Subcutaneous adipose tissue (tissue), 4 donors: Measurements from ENCODE around the gene UNK. TPM values are rescaled to one million over a fixed set of nuclear protein-coding genes. Genes with fewer than 3 reads are reported as not detected.

Source experiments
- total RNA-seq, 4 donors: library from RNA; depleted of rRNA; stranded (reverse); fragments of >200 nt; gene quantifications; one replicate each; pipeline ENCODE4 v1.1.0, GENCODE V29; 2016
- TF ChIP-seq, protein P1 (sequence below): fragments of 450-650 bp; IDR thresholded peaks from one replicate; pipeline ENCODE4 v1.5.1; 2016; ENCODE audit warnings: low read depth, mild to moderate bottlenecking, control low read depth, antibody characterized with exemption, moderate library complexity

UNK gene, protein sequence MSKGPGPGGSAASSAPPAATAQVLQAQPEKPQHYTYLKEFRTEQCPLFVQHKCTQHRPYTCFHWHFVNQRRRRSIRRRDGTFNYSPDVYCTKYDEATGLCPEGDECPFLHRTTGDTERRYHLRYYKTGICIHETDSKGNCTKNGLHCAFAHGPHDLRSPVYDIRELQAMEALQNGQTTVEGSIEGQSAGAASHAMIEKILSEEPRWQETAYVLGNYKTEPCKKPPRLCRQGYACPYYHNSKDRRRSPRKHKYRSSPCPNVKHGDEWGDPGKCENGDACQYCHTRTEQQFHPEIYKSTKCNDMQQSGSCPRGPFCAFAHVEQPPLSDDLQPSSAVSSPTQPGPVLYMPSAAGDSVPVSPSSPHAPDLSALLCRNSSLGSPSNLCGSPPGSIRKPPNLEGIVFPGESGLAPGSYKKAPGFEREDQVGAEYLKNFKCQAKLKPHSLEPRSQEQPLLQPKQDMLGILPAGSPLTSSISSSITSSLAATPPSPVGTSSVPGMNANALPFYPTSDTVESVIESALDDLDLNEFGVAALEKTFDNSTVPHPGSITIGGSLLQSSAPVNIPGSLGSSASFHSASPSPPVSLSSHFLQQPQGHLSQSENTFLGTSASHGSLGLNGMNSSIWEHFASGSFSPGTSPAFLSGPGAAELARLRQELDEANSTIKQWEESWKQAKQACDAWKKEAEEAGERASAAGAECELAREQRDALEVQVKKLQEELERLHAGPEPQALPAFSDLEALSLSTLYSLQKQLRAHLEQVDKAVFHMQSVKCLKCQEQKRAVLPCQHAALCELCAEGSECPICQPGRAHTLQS
- total RNA-seq: 10 to 100 TPM; 21.8 to 42.1 (median 29.7) TPM

DNA sequence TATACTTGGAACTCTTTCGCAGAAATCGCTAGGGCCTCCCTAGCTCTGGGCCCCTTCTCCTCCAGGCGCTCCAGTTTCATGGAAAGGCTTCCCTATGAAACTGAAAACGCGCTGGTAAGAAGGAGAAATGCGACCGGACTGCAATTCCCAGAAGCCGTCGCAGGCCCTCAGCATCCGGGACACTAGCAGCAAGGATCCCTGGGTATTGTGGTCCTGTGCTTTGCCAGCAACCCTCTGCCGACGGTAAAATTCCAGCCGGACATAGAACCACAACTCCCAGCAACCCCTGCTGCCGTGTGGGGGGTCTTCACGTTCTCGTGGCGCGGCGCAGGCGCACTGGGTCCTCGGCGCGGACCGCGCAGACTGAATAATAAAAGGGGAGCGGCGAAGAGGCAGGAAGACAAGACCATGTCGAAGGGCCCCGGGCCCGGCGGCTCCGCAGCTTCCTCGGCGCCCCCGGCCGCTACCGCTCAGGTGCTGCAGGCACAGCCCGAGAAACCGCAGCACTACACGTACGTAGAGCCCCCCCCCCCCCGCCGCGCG, at the start of gene UNK:
Gene UNK, plus strand, starts transcription at position 334 of the 543 bp plus-strand sequence. Its CDS starts 75 bp downstream, at position 409.
- TF ChIP-seq, protein P1, sequence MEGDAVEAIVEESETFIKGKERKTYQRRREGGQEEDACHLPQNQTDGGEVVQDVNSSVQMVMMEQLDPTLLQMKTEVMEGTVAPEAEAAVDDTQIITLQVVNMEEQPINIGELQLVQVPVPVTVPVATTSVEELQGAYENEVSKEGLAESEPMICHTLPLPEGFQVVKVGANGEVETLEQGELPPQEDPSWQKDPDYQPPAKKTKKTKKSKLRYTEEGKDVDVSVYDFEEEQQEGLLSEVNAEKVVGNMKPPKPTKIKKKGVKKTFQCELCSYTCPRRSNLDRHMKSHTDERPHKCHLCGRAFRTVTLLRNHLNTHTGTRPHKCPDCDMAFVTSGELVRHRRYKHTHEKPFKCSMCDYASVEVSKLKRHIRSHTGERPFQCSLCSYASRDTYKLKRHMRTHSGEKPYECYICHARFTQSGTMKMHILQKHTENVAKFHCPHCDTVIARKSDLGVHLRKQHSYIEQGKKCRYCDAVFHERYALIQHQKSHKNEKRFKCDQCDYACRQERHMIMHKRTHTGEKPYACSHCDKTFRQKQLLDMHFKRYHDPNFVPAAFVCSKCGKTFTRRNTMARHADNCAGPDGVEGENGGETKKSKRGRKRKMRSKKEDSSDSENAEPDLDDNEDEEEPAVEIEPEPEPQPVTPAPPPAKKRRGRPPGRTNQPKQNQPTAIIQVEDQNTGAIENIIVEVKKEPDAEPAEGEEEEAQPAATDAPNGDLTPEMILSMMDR: peak; percentile 65

DNA sequence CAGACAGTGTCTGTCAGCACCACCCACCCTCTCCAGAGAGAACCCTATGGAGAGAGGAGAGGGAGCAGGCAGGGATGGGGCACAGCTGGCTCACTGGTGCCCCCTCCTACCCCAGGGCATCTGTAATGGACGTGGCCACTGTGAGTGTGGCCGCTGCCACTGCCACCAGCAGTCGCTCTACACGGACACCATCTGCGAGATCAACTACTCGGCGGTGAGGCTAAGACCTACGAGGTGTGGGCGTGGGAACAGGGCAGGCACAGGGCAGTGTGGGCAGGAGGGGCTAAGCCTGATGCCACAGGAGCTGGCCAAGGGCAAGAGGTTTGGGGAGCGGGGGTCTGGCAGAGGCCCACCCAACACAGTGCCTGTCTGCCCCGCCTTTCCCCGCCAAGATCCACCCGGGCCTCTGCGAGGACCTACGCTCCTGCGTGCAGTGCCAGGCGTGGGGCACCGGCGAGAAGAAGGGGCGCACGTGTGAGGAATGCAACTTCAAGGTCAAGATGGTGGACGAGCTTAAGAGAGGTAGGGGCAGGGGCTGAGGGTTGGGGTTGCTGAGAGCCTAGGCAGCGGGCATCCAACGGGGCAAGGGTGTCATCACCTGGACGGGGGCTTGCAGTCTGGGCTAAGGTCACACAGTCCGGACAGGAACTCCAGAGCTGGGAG, 48.3 kb upstream of the UNK start:
- TF ChIP-seq, protein P1: no peak

DNA sequence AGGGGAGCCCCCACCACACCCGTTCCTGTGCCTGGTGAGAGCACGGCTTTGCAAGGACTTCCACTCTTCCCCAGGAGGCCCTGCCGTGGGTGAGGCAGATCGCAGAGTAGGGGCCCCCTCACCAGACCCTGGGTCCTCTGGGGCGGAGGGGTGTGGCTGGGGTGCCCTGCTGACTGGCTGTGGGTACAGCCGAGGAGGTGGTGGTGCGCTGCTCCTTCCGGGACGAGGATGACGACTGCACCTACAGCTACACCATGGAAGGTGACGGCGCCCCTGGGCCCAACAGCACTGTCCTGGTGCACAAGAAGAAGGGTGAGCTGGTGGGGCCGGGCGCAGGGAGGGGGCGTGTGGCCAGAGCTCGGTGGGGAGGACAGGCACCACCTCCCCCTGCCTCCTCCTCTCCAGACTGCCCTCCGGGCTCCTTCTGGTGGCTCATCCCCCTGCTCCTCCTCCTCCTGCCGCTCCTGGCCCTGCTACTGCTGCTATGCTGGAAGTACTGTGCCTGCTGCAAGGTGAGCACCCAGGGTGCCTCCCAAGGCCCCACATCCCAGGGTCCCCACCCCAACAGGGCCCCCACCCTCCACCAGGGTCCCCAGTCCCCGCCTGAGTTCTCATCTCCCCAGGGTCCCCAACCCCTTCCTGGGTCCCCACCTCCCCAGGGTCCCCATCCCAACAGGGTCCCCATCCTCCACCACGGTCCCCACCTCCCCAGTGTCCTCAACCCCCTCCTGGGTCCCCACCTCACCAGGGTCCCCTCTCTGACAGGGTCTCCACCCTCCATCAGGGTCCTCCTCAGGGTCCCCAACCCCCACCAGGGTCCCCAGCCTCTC, 47.3 kb upstream of the UNK start:
- TF ChIP-seq, protein P1: no peak

DNA sequence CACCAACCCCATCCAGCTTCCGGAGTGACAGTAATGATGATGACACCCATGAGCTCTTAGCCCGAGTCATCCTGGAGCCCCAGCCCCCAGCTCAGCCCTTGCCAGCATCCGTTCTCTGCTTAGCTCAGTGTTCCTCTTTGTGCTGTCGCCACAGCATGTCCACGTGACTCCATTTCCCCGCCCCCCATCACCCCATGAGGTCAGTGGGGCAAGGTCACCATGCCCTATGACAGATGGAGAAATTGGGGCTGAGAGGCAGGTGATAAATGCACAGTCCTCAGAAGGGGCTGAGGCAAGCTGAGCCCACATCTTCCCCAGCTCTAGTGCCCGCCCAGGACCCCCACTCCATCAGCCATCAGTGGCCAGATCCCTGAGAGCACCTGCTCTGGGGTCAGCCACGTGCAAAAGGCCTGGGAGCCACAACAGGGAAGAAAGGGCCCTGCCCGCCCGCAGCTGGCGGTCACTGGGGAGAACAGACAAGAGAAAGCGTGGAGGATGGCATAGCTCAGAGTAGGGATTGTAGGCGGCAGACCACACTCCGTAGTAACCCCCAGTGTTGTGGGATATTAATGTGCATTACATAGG, 46.3 kb upstream of the UNK start:
- TF ChIP-seq, protein P1: no peak

DNA sequence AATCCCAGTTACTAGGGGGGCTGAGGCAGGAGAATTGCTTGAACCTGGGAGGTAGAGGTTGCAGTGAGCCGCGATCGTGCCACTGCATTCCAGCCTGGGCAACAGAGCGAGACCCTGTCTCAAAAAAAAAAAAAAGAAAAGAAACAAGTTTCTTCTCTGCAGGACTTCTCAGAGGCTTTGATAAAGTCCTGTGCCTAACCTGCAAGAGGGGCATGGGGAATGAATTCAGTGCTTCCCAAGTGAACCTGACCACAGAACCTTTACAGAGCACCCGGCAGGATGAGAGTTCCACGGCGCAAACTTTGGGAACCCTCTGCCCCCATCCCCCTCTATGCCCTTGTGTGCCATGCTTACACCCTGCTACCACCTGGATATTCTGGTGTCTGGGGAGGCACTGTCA, 45.4 kb upstream of the UNK start:
- TF ChIP-seq, protein P1: no peak

DNA sequence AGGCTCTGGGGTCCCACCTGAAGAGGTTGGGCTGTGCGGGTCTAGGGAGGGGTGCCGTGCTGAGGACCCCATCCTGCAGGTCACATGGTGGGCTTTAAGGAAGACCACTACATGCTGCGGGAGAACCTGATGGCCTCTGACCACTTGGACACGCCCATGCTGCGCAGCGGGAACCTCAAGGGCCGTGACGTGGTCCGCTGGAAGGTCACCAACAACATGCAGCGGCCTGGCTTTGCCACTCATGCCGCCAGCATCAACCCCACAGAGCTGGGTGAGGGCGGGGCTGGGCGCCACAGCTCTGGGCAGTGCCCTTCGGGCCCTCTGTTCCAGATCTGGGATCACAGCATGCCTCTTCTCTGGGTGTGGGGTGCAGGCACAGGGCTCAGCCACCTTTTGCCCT, 44.8 kb upstream of the UNK start:
- TF ChIP-seq, protein P1: no peak
